HepG2 (cell line): Measurements from ENCODE around the gene PARD3.

Source experiments
- BHLHE40 ChIP-seq: IDR thresholded peaks from 2 replicates; pipeline ENCODE4 v1.6.1; 2011; ENCODE audit warnings: low read length, improper control_type of control experiment
- CEBPB ChIP-seq: IDR thresholded peaks from 2 replicates; pipeline ENCODE4 v1.6.1; 2011; ENCODE audit warnings: low read depth, low read length, improper control_type of control experiment, borderline replicate concordance
- GLI4 ChIP-seq: sonication (generic); formaldehyde crosslinking; IDR thresholded peaks from 2 replicates; pipeline ENCODE4 v1.5.1; 2020; ENCODE audit warnings: missing genetic modification reagents, mild to moderate bottlenecking, moderate library complexity, borderline replicate concordance
- MAFK ChIP-seq, 2 experiments: IDR thresholded peaks in 1 of 2; conservative IDR thresholded peaks in 1 of 2; 2 replicates each; pipeline ENCODE4 v1.6.1; 2011; ENCODE audit warnings: improper control_type of control experiment in 2 of 2, low read length in 2 of 2
- POLR2A ChIP-seq, 2 experiments: IDR thresholded peaks; 2 replicates each; pipeline ENCODE4 v1.6.1; 2011; ENCODE audit warnings: low read depth in 2 of 2, low read length in 2 of 2, mild to moderate bottlenecking in 1 of 2, moderate library complexity in 1 of 2; ENCODE audit not compliant: insufficient read depth in 1 of 2
- RAD21 ChIP-seq: fragments of 450-650 bp; formaldehyde crosslinking; IDR thresholded peaks from 2 replicates; pipeline ENCODE4 v1.5.0; 2020; ENCODE audit warnings: mild to moderate bottlenecking
- ZNF17 ChIP-seq: sonication (generic); formaldehyde crosslinking; IDR thresholded peaks from 2 replicates; pipeline ENCODE4 v1.5.0; 2020; ENCODE audit warnings: mild to moderate bottlenecking, missing genetic modification reagents
- TF ChIP-seq, protein P1 (sequence below): sonication (generic); formaldehyde crosslinking; IDR thresholded peaks from 2 replicates; pipeline ENCODE4 v1.4.0; 2020; ENCODE audit warnings: missing genetic modification reagents
- TF ChIP-seq, protein P2 (sequence below): sonication (generic); formaldehyde crosslinking; conservative IDR thresholded peaks from 2 replicates; pipeline ENCODE4 v1.4.0; 2020; ENCODE audit warnings: missing genetic modification reagents
- TF ChIP-seq, protein P3 (sequence below): sonication (generic); formaldehyde crosslinking; IDR thresholded peaks from 2 replicates; pipeline ENCODE4 v1.5.1; 2020; ENCODE audit warnings: missing genetic modification reagents, mild to moderate bottlenecking, borderline replicate concordance

DNA sequence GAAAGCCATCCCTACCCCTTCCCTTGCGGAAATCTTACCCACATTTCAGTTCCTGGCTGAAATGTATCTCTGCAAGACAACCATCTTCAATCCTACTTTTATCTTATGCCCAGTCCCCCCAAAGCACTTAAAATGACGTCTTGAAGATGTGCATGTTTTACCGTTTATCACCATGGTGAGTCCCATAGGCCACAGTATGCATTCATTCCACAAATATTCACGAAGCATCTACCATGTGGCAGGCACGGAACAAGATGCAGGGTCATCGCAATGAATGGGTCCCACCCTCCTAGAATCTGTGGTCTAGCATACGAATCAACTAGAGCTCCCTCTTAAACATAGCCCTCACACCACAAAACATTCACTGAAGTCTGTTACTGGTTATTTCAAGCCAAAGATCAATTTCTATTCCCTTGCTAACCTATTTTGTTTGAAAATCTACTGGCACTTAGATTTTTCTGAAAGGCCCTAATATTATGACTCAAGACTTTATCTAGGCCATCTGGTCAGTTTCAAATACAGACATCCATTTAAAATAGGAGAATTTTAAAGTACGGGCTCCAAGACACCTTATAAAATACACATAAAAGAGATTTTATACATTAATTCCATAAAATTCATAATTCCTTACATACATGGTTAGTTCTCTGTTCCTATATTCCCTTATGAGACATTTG lies 99.4 kb downstream of the PARD3 start:
- TF ChIP-seq POLR2A (IDR thresholded peaks at IDR 0.05; ENCODE audit: insufficient read depth in 1 of 2, low read depth in 2 of 2, low read length in 2 of 2) (no peak), ZNF17 (CRISPR knock-in tag) (no peak), RAD21 (no peak), CEBPB (no peak), GLI4 (CRISPR knock-in tag) (no peak), BHLHE40 (no peak), MAFK (conservative IDR thresholded peaks at IDR 0.05 in 1 of 2, IDR thresholded peaks at IDR 0.05 in 1 of 2; ENCODE audit: low read length in 2 of 2) (no peak)
- TF ChIP-seq, protein P1, sequence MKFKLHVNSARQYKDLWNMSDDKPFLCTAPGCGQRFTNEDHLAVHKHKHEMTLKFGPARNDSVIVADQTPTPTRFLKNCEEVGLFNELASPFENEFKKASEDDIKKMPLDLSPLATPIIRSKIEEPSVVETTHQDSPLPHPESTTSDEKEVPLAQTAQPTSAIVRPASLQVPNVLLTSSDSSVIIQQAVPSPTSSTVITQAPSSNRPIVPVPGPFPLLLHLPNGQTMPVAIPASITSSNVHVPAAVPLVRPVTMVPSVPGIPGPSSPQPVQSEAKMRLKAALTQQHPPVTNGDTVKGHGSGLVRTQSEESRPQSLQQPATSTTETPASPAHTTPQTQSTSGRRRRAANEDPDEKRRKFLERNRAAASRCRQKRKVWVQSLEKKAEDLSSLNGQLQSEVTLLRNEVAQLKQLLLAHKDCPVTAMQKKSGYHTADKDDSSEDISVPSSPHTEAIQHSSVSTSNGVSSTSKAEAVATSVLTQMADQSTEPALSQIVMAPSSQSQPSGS (CRISPR knock-in tag), result no peak
- TF ChIP-seq, protein P2, sequence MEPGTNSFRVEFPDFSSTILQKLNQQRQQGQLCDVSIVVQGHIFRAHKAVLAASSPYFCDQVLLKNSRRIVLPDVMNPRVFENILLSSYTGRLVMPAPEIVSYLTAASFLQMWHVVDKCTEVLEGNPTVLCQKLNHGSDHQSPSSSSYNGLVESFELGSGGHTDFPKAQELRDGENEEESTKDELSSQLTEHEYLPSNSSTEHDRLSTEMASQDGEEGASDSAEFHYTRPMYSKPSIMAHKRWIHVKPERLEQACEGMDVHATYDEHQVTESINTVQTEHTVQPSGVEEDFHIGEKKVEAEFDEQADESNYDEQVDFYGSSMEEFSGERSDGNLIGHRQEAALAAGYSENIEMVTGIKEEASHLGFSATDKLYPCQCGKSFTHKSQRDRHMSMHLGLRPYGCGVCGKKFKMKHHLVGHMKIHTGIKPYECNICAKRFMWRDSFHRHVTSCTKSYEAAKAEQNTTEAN (CRISPR knock-in tag), result no peak
- TF ChIP-seq, protein P3, sequence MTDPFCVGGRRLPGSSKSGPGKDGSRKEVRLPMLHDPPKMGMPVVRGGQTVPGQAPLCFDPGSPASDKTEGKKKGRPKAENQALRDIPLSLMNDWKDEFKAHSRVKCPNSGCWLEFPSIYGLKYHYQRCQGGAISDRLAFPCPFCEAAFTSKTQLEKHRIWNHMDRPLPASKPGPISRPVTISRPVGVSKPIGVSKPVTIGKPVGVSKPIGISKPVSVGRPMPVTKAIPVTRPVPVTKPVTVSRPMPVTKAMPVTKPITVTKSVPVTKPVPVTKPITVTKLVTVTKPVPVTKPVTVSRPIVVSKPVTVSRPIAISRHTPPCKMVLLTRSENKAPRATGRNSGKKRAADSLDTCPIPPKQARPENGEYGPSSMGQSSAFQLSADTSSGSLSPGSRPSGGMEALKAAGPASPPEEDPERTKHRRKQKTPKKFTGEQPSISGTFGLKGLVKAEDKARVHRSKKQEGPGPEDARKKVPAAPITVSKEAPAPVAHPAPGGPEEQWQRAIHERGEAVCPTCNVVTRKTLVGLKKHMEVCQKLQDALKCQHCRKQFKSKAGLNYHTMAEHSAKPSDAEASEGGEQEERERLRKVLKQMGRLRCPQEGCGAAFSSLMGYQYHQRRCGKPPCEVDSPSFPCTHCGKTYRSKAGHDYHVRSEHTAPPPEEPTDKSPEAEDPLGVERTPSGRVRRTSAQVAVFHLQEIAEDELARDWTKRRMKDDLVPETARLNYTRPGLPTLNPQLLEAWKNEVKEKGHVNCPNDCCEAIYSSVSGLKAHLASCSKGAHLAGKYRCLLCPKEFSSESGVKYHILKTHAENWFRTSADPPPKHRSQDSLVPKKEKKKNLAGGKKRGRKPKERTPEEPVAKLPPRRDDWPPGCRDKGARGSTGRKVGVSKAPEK (CRISPR knock-in tag), result no peak
